Breast epithelium (tissue), 3 donors: Measurements from ENCODE around the gene MCTP2.

Source experiments
- POLR2A ChIP-seq: fragments of 450-650 bp; IDR thresholded peaks from one replicate; pipeline ENCODE4 v1.6.1; 2016; ENCODE audit warnings: antibody characterized with exemption, mild to moderate bottlenecking, moderate library complexity
- POLR2AphosphoS5 ChIP-seq, 3 donors: sonication (generic); formaldehyde crosslinking; IDR thresholded peaks; one replicate each; pipeline ENCODE4 v1.6.1; 2017; ENCODE audit warnings: antibody characterized with exemption in 3 of 3
- TF ChIP-seq, protein P1 (sequence below), 3 donors: fragments of 450-650 bp; IDR thresholded peaks; one replicate each; pipeline ENCODE4 v1.5.1; 2016 to 2017; ENCODE audit warnings: antibody characterized with exemption in 3 of 3, mild to moderate bottlenecking in 3 of 3, moderate library complexity in 3 of 3

- TF ChIP-seq POLR2A (no peak), POLR2AphosphoS5 (IDR thresholded peaks at IDR 0.05) (no peak)
- TF ChIP-seq, protein P1, sequence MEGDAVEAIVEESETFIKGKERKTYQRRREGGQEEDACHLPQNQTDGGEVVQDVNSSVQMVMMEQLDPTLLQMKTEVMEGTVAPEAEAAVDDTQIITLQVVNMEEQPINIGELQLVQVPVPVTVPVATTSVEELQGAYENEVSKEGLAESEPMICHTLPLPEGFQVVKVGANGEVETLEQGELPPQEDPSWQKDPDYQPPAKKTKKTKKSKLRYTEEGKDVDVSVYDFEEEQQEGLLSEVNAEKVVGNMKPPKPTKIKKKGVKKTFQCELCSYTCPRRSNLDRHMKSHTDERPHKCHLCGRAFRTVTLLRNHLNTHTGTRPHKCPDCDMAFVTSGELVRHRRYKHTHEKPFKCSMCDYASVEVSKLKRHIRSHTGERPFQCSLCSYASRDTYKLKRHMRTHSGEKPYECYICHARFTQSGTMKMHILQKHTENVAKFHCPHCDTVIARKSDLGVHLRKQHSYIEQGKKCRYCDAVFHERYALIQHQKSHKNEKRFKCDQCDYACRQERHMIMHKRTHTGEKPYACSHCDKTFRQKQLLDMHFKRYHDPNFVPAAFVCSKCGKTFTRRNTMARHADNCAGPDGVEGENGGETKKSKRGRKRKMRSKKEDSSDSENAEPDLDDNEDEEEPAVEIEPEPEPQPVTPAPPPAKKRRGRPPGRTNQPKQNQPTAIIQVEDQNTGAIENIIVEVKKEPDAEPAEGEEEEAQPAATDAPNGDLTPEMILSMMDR (IDR thresholded peaks at IDR 0.05) = no peak
Observed at GRCh38 chr15:94359716-94360115, 128.4 kb downstream of the MCTP2 start.
